Astrocyte (in vitro differentiated cells and primary cell): ENCODE measurements around the gene UPF2.

ENCODE experiments used
- EZH2 ChIP-seq: IDR thresholded peaks from 2 replicates; pipeline ENCODE4 v1.6.1; 2012; ENCODE audit warnings: mild to moderate bottlenecking, low read length, inconsistent platforms; ENCODE audit not compliant: insufficient read depth
- TF ChIP-seq, protein P1 (sequence below): IDR thresholded peaks from 2 replicates; pipeline ENCODE4 v1.5.1; 2011; ENCODE audit warnings: low read depth, mild to moderate bottlenecking, inconsistent platforms, low read length, moderate library complexity; ENCODE audit not compliant: insufficient read depth

GRCh38 chr10:11894381-11895107, 148.1 kb downstream of the UPF2 start:
- TF ChIP-seq, protein P1, sequence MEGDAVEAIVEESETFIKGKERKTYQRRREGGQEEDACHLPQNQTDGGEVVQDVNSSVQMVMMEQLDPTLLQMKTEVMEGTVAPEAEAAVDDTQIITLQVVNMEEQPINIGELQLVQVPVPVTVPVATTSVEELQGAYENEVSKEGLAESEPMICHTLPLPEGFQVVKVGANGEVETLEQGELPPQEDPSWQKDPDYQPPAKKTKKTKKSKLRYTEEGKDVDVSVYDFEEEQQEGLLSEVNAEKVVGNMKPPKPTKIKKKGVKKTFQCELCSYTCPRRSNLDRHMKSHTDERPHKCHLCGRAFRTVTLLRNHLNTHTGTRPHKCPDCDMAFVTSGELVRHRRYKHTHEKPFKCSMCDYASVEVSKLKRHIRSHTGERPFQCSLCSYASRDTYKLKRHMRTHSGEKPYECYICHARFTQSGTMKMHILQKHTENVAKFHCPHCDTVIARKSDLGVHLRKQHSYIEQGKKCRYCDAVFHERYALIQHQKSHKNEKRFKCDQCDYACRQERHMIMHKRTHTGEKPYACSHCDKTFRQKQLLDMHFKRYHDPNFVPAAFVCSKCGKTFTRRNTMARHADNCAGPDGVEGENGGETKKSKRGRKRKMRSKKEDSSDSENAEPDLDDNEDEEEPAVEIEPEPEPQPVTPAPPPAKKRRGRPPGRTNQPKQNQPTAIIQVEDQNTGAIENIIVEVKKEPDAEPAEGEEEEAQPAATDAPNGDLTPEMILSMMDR = no peak
- no peak for TF ChIP-seq EZH2
